Motor neuron (in vitro differentiated cells): ENCODE data around the gene SLC1A7. TPM values are rescaled to one million over a fixed set of nuclear protein-coding genes. Genes with fewer than 3 reads are reported as not detected.

Experiments
- ATAC-seq, 8 experiments: fragments of 200-7000 bp; cut with Tn5 transposase; replicated peaks in 6 of 8; 2 replicates each; pipeline ENCODE4 v1.8.0; 2021; ENCODE audit warnings: mild to moderate bottlenecking in 8 of 8, moderate library complexity in 8 of 8
- H3K27ac ChIP-seq, 2 donors: fragments of 250-450 bp; sonication (Bioruptor Pico); 2 replicates each; pipeline ENCODE4 v1.9.0; 2021; ENCODE audit warnings: antibody characterized with exemption in 2 of 2, mild to moderate bottlenecking in 2 of 2, moderate library complexity in 1 of 2
- H3K4me1 ChIP-seq, 2 donors: fragments of 250-450 bp; sonication (Bioruptor Pico); replicated peaks in 1 of 2; 2 replicates each; pipeline ENCODE4 v1.6.1; 2021; ENCODE audit warnings: antibody characterized with exemption in 2 of 2, mild to moderate bottlenecking in 2 of 2, moderate library complexity in 1 of 2
- H3K4me3 ChIP-seq, 5 donors: fragments of 250-450 bp; sonication (Bioruptor Pico); 2 replicates each; pipeline ENCODE4 v1.9.0; 2021; ENCODE audit warnings: antibody characterized with exemption in 5 of 5, mild to moderate bottlenecking in 5 of 5, moderate library complexity in 4 of 5
- WGBS, 10 experiments: fragments of 450-650 bp; shearing (Covaris generic); methylation state at CpG; one replicate each; pipeline ENCODE4 v1.0.0; 2022; 5-methylcytosine and 5-hydroxymethylcytosine counted together
- in situ Hi-C, 9 experiments: fragments of 400-800 bp; cut with MboI; loops; one replicate each; pipeline ENCODE4 v1.15.0; 2021; ENCODE audit warnings: low sequenced_read_pairs in 9 of 9, low pct_unique_long_range_greater_than_20kb in 2 of 9; ENCODE audit not compliant: unreplicated experiment in 9 of 9
- total RNA-seq, 8 experiments: library from RNA; unstranded; fragments of 300-600 nt; gene quantifications; 2 replicates each; pipeline versions ENCODE4 v1.2.3 to v1.2.4, GENCODE V29; 2022

The SLC1A7 gene
- total RNA-seq, 8 experiments from 2014 or later, result 0.05 to 1.8 (median 0.50) TPM

DNA sequence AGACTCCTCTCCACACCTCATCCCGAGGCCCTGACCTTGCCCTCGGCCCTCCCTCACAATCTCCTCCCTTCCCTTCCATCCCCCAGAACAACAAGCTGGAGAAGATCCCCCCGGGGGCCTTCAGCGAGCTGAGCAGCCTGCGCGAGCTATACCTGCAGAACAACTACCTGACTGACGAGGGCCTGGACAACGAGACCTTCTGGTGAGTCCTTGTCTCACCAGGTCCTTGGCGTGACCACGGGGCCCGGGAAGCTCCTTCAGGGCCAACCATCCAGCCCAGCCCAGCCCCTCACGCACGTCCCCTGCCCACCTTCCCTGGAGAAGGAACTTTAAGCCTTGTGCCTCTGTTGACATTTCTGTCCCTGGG is 64.9 kb downstream of the SLC1A7 start:
- 65 to 98% (median 94%) methylated on average over 5 to 9 of the region's 13 CpGs; no CpG with 5 or more reads in 5 of the 10 experiments for WGBS, 10 experiments
- in situ Hi-C loops, result no loop called here

DNA sequence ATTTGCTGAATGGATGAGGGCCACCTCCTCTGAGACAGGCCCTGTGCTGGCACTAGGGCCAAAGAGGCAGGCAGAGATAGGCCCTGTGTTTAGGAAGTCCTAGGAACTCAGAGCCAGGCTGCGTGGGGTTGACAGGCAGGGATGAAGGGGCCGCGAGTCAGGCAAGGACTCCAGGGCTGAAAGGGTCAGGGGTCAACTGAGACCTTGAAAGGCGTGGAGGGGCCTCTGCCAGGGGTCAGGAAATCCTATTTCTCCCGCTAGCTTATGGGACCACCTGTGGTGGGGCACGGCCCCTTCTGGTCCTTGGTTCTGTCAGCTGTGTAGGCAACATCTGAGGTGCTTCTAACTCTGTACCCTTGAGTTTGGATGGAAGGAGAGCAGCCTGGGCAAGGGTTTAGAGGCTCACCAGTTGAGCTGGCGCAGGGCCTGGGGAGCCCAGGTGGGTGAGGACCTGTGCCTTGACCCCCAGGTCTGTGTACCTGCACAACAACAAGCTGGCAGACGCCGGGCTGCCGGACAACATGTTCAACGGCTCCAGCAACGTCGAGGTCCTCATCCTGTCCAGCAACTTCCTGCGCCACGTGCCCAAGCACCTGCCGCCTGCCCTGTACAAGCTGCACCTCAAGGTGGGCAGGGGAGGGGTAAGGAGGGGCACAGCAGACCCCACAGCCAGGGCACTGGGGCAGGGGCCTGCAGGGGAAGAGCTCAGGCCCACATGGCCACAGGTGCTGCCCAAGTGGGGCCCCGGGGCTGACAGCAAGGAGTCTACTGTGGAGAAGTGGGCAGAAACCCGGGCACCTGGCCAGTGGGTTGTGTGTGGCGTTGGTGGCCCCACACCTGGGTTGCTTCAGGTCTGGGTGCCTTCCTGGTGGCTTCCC is 65.5 kb downstream of the SLC1A7 start:
- in situ Hi-C loops, result no loop called here
- H3K4me3 ChIP-seq, result no peak overlapping the region
- no peak overlapping the region for H3K27ac ChIP-seq
- H3K4me1 ChIP-seq, result peaks cover 7 to 8% of the 10 kb centered on the region in 2 donors
- no peak for ATAC-seq
- 40 to 100% (median 81%) methylated on average over 1 to 7 of the region's 19 CpGs; no CpG with 5 or more reads in 5 of the 10 experiments for WGBS, 10 experiments

More for the DNA sequence above, 64.9 kb downstream of the SLC1A7 start:
- Histone ChIP-seq H3K4me1 (peaks cover 7 to 8% of the 10 kb centered on the region in 2 donors), H3K4me3 (no peak overlapping the region), H3K27ac (no peak overlapping the region)
- no peak for ATAC-seq

DNA sequence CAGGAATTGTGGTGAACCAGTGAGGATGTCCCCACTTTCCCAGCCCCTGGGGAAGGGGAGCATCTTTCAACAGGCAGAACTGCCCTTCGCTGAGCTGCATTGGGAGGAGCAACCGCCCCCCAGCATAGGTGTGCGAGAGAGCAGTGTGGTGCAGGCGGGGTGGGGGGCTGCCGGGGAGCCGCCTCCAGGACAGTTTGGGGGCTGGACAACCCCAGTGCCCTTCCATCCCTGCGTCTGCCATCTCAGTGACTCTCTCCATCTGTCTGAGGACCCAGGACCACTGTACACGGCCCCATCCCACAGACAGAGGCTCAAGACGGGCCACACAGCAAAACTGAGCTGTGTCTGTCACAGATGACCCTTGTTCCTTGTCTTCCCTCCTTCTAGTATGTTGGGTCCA is 66.3 kb downstream of the SLC1A7 start:
- no peak overlapping the region for H3K4me3 ChIP-seq
- WGBS, 10 experiments, result 80 to 100% (median 90%) methylated on average over 1 to 2 of the region's 9 CpGs; no CpG with 5 or more reads in 7 of the 10 experiments
- no peak overlapping the region for H3K27ac ChIP-seq
- in situ Hi-C loops, result no loop called here
- peaks cover 7 to 8% of the 10 kb centered on the region in 2 donors for H3K4me1 ChIP-seq
- ATAC-seq, result no peak

GRCh38 chr1:53075761-53076163 is 66.7 kb downstream of the SLC1A7 start:
- 65 to 100% (median 90%) methylated on average over 2 to 4 of the region's 8 CpGs; no CpG with 5 or more reads in 5 of the 10 experiments for WGBS, 10 experiments
- ATAC-seq, result no peak
- in situ Hi-C loops, result no loop called here

DNA sequence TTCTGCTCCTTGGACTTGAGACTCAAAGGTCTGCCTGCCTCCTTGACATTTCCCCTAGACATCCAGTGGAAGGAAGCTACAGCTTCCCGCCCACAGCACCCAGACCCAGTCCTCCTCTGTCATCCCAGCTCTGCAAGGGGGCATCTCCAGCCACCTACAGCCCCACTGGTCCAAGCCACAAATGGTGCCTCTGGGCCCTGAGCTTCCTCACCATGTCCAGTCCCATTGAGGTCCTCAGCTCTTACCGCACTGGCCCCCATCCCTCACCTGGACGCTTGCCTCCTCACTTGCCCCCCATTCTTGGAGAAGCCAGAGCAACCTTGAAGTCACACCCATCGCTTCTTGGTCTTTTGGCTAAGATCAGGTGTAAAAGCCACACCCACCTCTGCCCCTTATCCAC is 67.2 kb downstream of the SLC1A7 start:
- Histone ChIP-seq H3K27ac (no peak overlapping the region), H3K4me1 (peaks cover 7 to 8% of the 10 kb centered on the region in 2 donors), H3K4me3 (no peak overlapping the region)
- 100% methylated on average over 1 to 4 of the region's 4 CpGs; no CpG with 5 or more reads in 4 of the 10 experiments for WGBS, 10 experiments
- in situ Hi-C loops, result no loop called here
- no peak for ATAC-seq

More at GRCh38 chr1:53075761-53076163, 66.7 kb downstream of the SLC1A7 start:
- Histone ChIP-seq H3K4me3 (no peak overlapping the region), H3K4me1 (peaks cover 7 to 8% of the 10 kb centered on the region in 2 donors), H3K27ac (no peak overlapping the region)

GRCh38 chr1:53074313-53075154 is 67.9 kb downstream of the SLC1A7 start:
- Histone ChIP-seq H3K27ac (peak overlapping the region in 1 of 2 donors; percentile 9), H3K4me1 (peaks cover 7 to 8% of the 10 kb centered on the region in 2 donors), H3K4me3 (no peak overlapping the region)
- 79 to 80% (median 80%) methylated on average over 1 to 5 of the region's 8 CpGs; no CpG with 5 or more reads in 7 of the 10 experiments for WGBS, 10 experiments
- in situ Hi-C loops, result loop anchor here in 1 of 9 experiments (25.0 kb wide), 1 partner anchor 113 kb away; the partner anchor contains the start of gene CPT2
- peak in 2 of 8 experiments; percentile 12 to 25 for ATAC-seq

DNA sequence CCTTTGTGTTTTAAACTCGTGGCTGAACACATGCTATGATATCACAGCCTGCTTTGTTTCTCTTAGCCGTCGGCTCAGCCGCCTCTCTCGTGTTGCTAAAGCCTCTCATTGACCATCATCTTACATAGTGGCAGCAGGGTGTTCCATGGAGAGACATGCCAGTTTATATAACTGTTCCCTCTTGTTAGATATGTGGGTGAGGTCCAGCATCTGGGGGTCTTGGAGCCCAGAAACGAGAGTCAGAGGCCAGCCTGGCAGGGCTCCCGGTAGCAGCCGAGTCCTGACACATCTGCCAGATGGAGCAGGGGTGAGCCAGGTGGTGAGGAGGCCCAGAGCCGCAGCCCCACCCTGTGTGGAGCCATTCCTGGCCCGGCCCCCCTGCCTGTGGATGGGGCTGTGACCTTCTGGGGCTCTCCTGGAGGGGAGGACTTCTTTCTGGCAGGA is 68.5 kb downstream of the SLC1A7 start:
- peaks cover 7 to 8% of the 10 kb centered on the region in 2 donors for H3K4me1 ChIP-seq
- WGBS, 10 experiments, result 14 to 100% (median 73%) methylated on average over 1 to 8 of the region's 10 CpGs; no CpG with 5 or more reads in 4 of the 10 experiments
- in situ Hi-C loops, result loop anchor here in 1 of 9 experiments (25.0 kb wide), 1 partner anchor 113 kb away; the partner anchor contains the start of gene CPT2
- ATAC-seq, result peak in 5 of 8 experiments; percentile 39 to 68 (median 60)
- H3K27ac ChIP-seq, result peak overlapping the region in 1 of 2 donors; percentile 9
- no peak overlapping the region for H3K4me3 ChIP-seq

- in situ Hi-C loops, result loop anchor here in 1 of 9 experiments (25.0 kb wide), 1 partner anchor 114 kb away; the partner anchor contains the start of gene CPT2
- H3K27ac ChIP-seq, result no peak overlapping the region
- no peak overlapping the region for H3K4me3 ChIP-seq
- ATAC-seq, result no peak
- peaks cover 7 to 8% of the 10 kb centered on the region in 2 donors for H3K4me1 ChIP-seq
- 67 to 100% (median 90%) methylated on average over 1 to 7 of the region's 7 CpGs; no CpG with 5 or more reads in 1 of the 10 experiments for WGBS, 10 experiments
These were observed 69.2 kb downstream of the SLC1A7 start for GRCh38 chr1:53073287-53073686.

DNA sequence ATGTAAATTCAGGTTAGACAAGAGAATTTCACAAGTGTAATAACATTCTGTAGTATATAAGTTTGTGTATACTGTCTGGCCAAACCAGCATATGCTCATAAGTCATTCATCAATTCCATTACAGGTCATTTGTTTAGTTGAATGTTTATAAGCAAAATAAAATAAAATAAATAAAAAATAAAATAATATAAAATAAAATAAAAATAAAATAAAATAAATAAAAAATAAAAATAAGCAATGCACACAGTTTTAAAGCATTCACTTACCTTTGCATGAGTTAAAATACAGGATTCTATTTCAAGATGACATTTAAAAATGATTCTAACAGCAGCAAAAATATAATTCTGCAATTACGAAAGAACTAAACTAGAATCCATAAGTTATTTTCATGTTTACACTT is 70.5 kb downstream of the SLC1A7 start:
- in situ Hi-C loops, result loop anchor here in 1 of 9 experiments (25.0 kb wide), 1 partner anchor 115 kb away; the partner anchor contains the start of gene CPT2
- Histone ChIP-seq H3K4me3 (no peak overlapping the region), H3K27ac (no peak overlapping the region), H3K4me1 (peaks cover 7 to 8% of the 10 kb centered on the region in 2 donors)
- 62 to 100% (median 96%) methylated on average over 1 of the region's 1 CpG for WGBS, 10 experiments
- no peak for ATAC-seq

GRCh38 chr1:53071167-53071865 is 71.1 kb downstream of the SLC1A7 start:
- H3K27ac ChIP-seq, result no peak overlapping the region
- in situ Hi-C loops, result loop anchor here in 1 of 9 experiments (25.0 kb wide), 1 partner anchor 116 kb away; the partner anchor contains the start of gene CPT2
- 60 to 92% (median 67%) methylated on average over 1 to 11 of the region's 17 CpGs; no CpG with 5 or more reads in 3 of the 10 experiments for WGBS, 10 experiments
- ATAC-seq, result no peak
- H3K4me1 ChIP-seq, result peaks cover 7 to 8% of the 10 kb centered on the region in 2 donors
- H3K4me3 ChIP-seq, result no peak overlapping the region

DNA sequence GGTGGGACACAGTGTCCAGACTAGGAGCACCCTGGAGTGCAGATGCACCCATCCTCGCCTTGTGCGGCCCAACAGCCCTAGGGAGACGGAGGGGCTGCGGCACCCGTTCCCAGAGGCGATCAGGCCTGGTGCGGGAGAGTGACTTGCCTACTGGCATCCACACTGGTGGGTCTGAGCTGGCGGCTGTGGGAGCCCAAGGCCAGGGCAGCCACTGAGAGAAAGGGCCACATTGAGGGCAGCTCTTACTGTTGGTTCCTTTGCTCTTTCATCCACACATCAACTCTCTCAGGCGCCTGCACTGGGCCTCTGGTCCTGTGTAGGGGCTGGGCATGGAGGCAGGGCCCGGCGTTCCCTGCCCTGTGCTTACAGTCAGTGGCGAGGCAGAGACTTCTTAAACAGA is 71.8 kb downstream of the SLC1A7 start:
- ATAC-seq, result no peak
- in situ Hi-C loops, result loop anchor here in 1 of 9 experiments (25.0 kb wide), 1 partner anchor 117 kb away; the partner anchor contains the start of gene CPT2

More for the DNA sequence above, 71.8 kb downstream of the SLC1A7 start:
- 87 to 100% (median 95%) methylated on average over 1 to 11 of the region's 12 CpGs; no CpG with 5 or more reads in 4 of the 10 experiments for WGBS, 10 experiments
- peaks cover 7 to 8% of the 10 kb centered on the region in 2 donors for H3K4me1 ChIP-seq
- H3K4me3 ChIP-seq, result no peak overlapping the region
- H3K27ac ChIP-seq, result no peak overlapping the region
